Epithelial cell of proximal tubule (primary cell): ENCODE measurements around the gene HBP1. TPM values are rescaled to one million over a fixed set of nuclear protein-coding genes. Genes with fewer than 3 reads are reported as not detected.

ENCODE experiments used
- DNase-seq: peaks from one replicate; pipeline ENCODE4 v3.0.0-alpha.2; 2011; ENCODE audit warnings: low read depth
- H3K4me3 ChIP-seq: 2 replicates; pipeline ENCODE4 v1.5.1; 2011; ENCODE audit warnings: low read depth, mild to moderate bottlenecking, low read length
- total RNA-seq: library from RNA; depleted of rRNA; stranded (reverse); fragments of >200 nt; gene quantifications from 2 replicates; pipeline ENCODE4 v1.2.3, GENCODE V29; 2015
- TF ChIP-seq, protein P1 (sequence below): conservative IDR thresholded peaks from 2 replicates; pipeline ENCODE4 v1.5.1; 2012; ENCODE audit warnings: low read depth, mild to moderate bottlenecking, low read length

Gene HBP1
- total RNA-seq, 1 donor from 2014 or later: 34.4 TPM

DNA sequence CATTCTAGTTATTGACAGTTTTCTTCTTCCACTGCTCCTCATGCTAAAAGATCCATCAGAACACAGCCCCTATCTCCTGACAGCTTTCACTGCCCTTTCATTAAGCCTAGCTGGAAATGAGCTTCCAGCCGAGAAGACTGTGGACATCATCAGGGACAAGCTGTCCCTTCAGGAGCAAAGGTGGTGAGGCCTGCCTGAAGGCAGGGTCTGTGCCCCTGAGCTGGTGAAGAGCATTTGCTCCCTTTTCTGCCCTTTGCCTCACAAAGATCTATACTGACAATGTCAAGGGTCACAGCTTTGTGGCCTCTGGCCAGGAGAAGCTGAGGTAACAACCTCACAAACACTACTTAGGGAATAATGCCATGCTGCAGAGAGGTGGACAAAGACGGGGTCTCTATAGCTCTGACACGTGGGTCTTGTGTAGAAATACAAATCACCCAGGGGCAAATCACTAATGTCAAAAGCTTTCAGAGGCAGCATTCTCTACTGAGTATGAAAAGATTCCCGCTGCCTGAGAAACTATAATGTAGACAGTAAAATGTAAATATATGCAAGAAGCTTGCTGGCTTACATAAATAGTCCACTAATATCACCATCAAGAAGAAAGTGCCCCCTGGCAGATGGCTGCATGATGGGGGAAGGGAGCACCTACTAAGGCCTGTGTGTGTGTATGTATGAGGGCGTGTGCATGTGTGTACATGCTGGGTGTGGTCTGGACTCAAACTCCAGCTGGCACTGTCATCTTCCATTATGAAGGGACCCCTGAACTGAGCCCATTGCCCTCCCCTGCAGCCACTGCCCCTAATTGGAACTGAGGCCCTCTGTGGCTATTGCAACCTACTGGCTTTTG, 55.8 kb downstream of the HBP1 start:
- H3K4me3 ChIP-seq: no peak overlapping the region
- no peak for DNase-seq
- TF ChIP-seq, protein P1, sequence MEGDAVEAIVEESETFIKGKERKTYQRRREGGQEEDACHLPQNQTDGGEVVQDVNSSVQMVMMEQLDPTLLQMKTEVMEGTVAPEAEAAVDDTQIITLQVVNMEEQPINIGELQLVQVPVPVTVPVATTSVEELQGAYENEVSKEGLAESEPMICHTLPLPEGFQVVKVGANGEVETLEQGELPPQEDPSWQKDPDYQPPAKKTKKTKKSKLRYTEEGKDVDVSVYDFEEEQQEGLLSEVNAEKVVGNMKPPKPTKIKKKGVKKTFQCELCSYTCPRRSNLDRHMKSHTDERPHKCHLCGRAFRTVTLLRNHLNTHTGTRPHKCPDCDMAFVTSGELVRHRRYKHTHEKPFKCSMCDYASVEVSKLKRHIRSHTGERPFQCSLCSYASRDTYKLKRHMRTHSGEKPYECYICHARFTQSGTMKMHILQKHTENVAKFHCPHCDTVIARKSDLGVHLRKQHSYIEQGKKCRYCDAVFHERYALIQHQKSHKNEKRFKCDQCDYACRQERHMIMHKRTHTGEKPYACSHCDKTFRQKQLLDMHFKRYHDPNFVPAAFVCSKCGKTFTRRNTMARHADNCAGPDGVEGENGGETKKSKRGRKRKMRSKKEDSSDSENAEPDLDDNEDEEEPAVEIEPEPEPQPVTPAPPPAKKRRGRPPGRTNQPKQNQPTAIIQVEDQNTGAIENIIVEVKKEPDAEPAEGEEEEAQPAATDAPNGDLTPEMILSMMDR: no peak

DNA sequence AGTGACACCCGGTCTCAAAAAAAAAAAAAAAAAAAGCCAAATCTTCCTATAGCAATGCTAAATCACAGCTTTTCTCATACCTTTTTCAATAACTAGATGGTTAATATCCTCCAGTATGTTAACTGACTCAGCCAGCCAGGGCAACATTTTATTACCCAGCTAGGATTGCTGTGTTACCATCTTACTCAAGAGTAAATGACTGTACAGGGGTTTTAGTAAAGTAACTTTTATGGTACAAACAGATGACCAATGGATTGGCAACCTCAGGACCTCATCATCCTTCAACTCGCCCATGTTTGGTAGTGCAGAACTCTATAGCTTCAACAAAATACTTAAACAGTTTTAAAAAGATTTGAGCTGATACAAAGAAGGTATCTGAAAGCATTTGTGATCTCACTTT, 59.5 kb downstream of the HBP1 start:
- DNase-seq: no peak
- TF ChIP-seq, protein P1: no peak
- H3K4me3 ChIP-seq: no peak overlapping the region

DNA sequence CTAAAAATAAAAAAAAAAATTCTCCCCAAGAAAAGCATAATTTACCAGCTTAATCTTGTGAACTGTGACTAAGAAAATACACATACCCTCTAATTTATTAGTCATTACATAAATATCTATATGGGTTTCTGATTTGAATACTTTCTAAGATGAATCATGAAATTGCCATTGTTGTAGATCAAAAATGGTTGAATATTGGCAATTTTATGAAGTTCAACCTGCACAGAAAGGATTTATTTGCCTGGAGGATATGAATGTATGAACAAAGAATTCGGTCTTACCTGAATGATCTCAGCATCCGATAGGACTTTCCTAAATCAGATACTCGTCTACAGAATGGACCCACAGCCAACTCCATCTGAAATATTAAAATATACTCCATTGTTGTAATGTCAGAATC, 61.5 kb downstream of the HBP1 start:
- no peak overlapping the region for H3K4me3 ChIP-seq
- DNase-seq: no peak
- TF ChIP-seq, protein P1: no peak

DNA sequence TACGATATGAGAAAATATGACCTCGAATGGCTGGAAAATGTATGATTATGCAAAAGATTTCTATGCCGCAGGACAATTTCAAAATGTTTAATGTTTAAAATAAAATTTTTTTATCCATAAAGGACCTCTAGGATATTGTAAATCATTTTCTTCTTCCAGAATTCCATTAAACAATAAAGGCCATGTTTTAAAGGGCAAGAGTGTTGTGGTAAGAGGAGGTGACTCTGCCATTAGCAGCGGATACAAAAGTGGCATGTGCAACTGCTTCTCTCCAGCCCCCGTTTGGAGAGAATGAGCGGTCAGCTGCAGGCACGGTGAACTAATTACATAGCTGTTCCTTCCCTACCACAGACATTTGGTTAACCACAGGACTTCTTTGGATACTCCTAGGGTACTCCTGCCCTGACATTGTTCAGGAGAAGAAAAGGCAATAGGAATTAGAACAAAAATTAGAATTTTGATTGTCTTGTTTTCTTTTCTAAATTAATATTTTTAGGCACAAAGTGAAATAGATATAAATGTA, 63.8 kb downstream of the HBP1 start:
- no peak overlapping the region for H3K4me3 ChIP-seq
- TF ChIP-seq, protein P1: no peak
- no peak for DNase-seq

DNA sequence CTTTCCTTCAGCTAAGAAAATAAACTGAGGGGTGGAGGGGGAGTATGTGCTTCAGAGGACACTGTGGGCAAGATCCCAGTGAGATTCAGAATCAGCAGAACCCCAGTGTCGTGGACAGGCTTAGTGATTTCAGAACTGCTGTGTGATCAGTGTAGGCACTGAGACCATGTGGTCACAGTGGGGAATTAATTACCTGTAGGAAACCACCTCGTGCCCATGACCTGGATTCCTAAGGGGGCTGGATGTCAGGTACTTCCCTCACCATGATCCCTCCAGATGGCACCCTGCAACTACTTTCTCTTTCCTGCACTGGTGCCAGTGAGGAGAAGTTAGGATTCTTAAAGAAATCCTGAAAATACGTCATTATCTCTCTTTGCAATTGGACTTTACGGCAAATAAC, 64.4 kb downstream of the HBP1 start:
- TF ChIP-seq, protein P1: no peak
- H3K4me3 ChIP-seq: no peak overlapping the region
- no peak for DNase-seq

DNA sequence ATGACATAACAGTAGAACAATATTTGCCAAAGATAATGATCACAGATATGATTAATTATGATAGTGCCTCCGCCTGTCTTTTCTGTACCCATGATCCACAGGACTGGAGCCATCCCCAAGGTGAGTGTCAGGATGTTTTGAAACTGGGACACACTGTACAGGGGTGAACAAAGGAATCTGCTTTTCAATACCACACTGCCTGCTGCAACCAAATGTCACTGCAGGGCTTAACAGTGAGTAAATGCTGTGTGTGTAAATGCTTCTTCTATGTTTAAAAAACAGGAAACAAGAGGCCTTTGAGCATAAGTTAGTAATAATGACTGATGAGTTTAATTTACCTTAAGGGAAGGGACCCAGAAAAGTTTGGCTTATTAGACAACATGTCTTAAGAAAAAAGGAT, 65.2 kb downstream of the HBP1 start:
- no peak overlapping the region for H3K4me3 ChIP-seq
- DNase-seq: no peak
- TF ChIP-seq, protein P1: no peak

DNA sequence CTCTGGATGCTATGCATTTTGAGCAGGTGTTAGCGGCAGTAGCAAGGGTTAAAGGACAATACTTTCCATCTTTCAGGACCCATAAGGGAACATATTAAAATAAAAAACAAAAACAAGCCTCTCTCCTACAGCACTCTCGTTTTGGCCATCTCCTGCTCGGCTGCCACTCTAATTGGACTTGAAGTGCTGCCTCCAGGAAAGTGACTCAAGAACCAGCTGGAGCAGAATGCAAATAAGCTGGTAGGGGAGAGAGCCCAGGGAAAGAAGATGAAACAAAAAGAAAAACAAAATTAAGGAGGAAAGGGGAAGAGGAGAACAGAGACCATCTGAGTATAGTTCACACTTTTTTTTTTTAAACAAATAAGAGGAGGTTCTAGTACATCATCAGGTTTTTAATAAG, 65.6 kb downstream of the HBP1 start:
- TF ChIP-seq, protein P1: no peak
- no peak for DNase-seq
- H3K4me3 ChIP-seq: no peak overlapping the region
